Left lung (tissue), 10 donors: ENCODE data around the gene NBL1. TPM values are rescaled to one million over a fixed set of nuclear protein-coding genes. Genes with fewer than 3 reads are reported as not detected.
"Not testable (repeated sequence)": the region's sequence is repeated elsewhere in the genome, so short reads cannot be mapped to it uniquely, and the experiment has no call there.

Source experiments
- ATAC-seq: fragments of 200-7000 bp; cut with Tn5 transposase; one replicate; pipeline ENCODE4 v1.9.1; 2020; ENCODE audit warnings: moderate library complexity
- DNase-seq, 4 donors: peaks; one replicate each; pipeline ENCODE4 v3.0.0-alpha.2; 2013 to 2020
- H3K27ac ChIP-seq, 2 donors: fragments of 200-600 bp; sonication (generic) in 1 of 2; one replicate each; pipeline versions ENCODE4 v1.5.0 to v1.8.0; 2020 to 2021
- H3K27me3 ChIP-seq, 2 donors: fragments of 200-600 bp; sonication (generic) in 1 of 2; one replicate each; pipeline versions ENCODE4 v1.5.0 to v1.8.0; 2020 to 2021
- H3K36me3 ChIP-seq, 2 donors: fragments of 200-600 bp; sonication (generic) in 1 of 2; one replicate each; pipeline versions ENCODE4 v1.5.0 to v1.8.0; 2020 to 2021
- H3K4me1 ChIP-seq, 2 donors: fragments of 200-600 bp; one replicate each; pipeline ENCODE4 v1.8.0; 2021
- H3K4me3 ChIP-seq, 2 donors: fragments of 200-600 bp; sonication (generic) in 1 of 2; one replicate each; pipeline versions ENCODE4 v1.5.0 to v1.8.0; 2020 to 2021; ENCODE audit warnings: mild to moderate bottlenecking in 1 of 2
- H3K9me3 ChIP-seq, 2 donors: fragments of 200-600 bp; sonication (generic) in 1 of 2; one replicate each; pipeline versions ENCODE4 v1.5.0 to v1.8.0; 2020 to 2021
- intact Hi-C, 2 donors: fragments of 100-400 bp; cut with DNase I; formaldehyde crosslinking; loops; one replicate each; pipeline versions ENCODE4 v1.11.2 to v1.14.2; 2022
- polyA plus RNA-seq, 6 donors: library from polyadenylated mRNA; unstranded; fragments of 120-200 nt; gene quantifications; one replicate each; pipeline ENCODE4 v1.2.1, GENCODE V29; 2013; ENCODE audit not compliant: insufficient read length in 6 of 6
- total RNA-seq, 2 donors: library from RNA; stranded (reverse); fragmentation: NEBNext Ultra II Directional; extraction: Animal tissue kit (Norgen Biotek cat#: 25700); gene quantifications; one replicate each; pipeline ENCODE4 v1.2.1, GENCODE V29; 2021
- TF ChIP-seq, protein P1 (sequence below), 2 donors: fragments of 200-600 bp; sonication (generic) in 1 of 2; IDR thresholded peaks; one replicate each; pipeline versions ENCODE4 v1.5.0 to v1.8.0; 2021; ENCODE audit warnings: antibody characterized with exemption in 2 of 2
- donor health status: DM: no; HTN: yes; CAD: no.
- donor health status: DM: no; HTN: no; CAD: no.

NBL1 gene
- total and polyA plus RNA-seq, 8 donors, result 69.1 to 180 (median 89.6) TPM

DNA sequence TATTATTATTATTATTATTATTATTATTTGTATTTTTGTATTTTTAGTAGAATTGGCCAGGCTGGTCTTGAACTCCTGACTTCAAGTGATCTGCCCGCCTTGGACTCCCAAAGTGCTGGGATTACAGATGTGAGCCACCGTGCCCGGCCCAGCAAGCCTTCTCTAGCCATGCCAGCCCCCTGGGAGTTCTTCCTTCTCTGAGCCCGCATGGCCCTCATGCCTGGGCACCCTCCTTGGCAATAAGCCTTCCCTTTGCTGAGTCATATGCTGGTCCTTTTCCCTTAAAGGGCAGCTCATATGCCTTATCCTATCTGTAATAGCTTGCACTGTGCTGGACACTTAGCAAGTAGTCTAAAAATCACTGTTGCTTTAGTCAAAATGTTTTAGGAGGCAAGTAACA is 8.5 kb upstream of the NBL1 start:
- Histone ChIP-seq H3K4me1 (no peaks in the 10 kb centered on the region), H3K27ac (no peak overlapping the region), H3K9me3 (no peaks in the 10 kb centered on the region), H3K27me3 (peaks cover 0 to 13% of the 10 kb centered on the region in 2 donors), H3K4me3 (no peak overlapping the region), H3K36me3 (no peaks in the 10 kb centered on the region)
- intact Hi-C loops, result no loop called here
- ATAC-seq (no peak), DNase-seq (no peak)
- TF ChIP-seq, protein P1, sequence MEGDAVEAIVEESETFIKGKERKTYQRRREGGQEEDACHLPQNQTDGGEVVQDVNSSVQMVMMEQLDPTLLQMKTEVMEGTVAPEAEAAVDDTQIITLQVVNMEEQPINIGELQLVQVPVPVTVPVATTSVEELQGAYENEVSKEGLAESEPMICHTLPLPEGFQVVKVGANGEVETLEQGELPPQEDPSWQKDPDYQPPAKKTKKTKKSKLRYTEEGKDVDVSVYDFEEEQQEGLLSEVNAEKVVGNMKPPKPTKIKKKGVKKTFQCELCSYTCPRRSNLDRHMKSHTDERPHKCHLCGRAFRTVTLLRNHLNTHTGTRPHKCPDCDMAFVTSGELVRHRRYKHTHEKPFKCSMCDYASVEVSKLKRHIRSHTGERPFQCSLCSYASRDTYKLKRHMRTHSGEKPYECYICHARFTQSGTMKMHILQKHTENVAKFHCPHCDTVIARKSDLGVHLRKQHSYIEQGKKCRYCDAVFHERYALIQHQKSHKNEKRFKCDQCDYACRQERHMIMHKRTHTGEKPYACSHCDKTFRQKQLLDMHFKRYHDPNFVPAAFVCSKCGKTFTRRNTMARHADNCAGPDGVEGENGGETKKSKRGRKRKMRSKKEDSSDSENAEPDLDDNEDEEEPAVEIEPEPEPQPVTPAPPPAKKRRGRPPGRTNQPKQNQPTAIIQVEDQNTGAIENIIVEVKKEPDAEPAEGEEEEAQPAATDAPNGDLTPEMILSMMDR (IDR thresholded peaks at IDR 0.05), result no peak

DNA sequence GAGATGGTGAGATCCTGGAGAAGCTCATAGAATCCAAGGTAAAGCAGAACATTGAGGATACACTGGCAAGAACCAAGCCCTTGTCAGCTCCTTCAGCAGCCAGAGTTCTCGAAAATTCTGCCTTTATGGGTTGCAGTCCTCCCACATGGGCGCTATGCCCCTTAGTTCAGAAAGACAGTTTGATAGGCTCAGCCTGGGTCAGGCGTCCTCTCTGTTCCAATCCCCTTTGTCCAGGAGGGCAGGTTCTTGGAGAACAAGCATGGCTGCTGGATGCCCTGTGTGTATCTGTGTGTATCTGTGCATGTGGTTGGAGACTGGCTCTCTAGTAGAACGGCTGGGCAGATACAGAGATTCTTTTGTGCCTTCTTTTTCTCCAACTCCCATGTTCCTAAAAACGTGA is 8.0 kb upstream of the NBL1 start:
- Histone ChIP-seq H3K27ac (no peak overlapping the region), H3K4me1 (no peaks in the 10 kb centered on the region), H3K4me3 (no peak overlapping the region), H3K36me3 (no peaks in the 10 kb centered on the region), H3K27me3 (peaks cover 0 to 18% of the 10 kb centered on the region in 2 donors), H3K9me3 (no peaks in the 10 kb centered on the region)
- intact Hi-C loops, result no loop called here
- DNase-seq, result no peak
- no peak for ATAC-seq
- TF ChIP-seq, protein P1 (IDR thresholded peaks at IDR 0.05), result no peak

DNA sequence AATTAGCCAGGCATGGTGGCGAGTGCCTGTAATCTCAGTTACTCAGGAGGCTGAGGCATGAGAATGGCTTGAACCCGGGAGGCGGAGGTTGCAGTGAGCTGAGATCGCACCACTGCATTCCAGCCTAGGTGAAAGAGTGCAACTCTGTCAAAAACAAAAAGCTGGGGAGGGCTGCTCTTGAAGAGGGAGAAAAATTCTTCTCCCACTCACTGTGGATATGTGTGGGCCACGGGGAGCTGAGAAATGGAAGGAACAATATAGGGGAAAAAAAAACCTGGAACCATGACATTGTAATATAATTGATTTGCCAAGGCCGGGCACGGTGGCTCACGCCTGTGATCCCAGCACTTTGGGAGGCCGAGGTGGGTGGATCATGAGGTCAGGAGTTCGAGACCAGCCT is 7.4 kb upstream of the NBL1 start:
- H3K4me1 ChIP-seq, H3K4me3 ChIP-seq, H3K27ac ChIP-seq, H3K36me3 ChIP-seq, ATAC-seq, DNase-seq, H3K9me3 ChIP-seq, intact Hi-C loops: not testable (repeated sequence)
- H3K27me3 ChIP-seq, result peaks cover 0 to 23% of the 10 kb centered on the region in 2 donors

DNA sequence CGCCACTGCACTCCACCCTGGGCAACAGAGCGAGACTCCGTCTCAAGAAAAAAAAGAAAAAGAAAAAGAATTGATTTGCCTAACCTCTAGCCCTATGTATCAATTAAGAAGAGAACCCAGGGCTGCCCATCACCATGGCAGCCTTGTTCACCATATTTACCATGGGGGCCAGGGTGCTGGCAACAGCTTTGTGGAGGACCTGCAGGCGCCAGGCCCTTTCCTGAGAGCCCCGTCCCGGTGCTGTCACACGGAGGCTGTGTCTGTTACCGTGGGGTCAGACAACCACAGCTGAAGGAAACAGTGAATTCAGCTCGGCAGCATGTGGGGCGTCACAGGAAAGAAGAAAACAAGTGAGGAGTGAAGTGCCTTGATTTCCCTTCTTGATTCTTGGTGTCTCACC is 6.5 kb upstream of the NBL1 start:
- TF ChIP-seq, protein P1 (IDR thresholded peaks at IDR 0.05), result no peak
- Histone ChIP-seq H3K4me1 (no peaks in the 10 kb centered on the region), H3K27ac (no peak overlapping the region), H3K27me3 (peaks cover 0 to 32% of the 10 kb centered on the region in 2 donors), H3K36me3 (no peaks in the 10 kb centered on the region), H3K4me3 (no peak overlapping the region), H3K9me3 (no peaks in the 10 kb centered on the region)
- DNase-seq (no peak), ATAC-seq (no peak)
- intact Hi-C loops, result no loop called here

DNA sequence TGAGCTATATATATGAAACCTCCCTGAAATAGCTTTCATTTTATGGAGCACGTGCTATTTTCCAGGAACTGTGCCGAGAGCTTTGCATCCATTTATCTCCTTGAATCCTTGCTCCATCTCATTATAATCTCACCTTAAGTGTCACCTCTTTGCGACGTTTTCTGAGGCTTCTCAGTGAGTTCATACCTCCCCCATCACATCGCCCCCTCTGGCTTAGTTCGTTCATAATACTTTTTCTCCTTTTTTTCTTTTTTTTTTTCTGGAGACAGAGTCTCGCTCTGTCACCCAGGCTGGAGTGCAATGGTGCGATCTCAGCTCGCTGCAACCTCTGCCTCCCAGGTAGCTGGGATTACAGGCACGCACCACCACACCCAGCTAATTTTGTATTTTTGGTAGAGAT is 4.9 kb upstream of the NBL1 start:
- H3K4me1 ChIP-seq, ATAC-seq, DNase-seq, H3K4me3 ChIP-seq, H3K36me3 ChIP-seq, H3K9me3 ChIP-seq, intact Hi-C loops, H3K27ac ChIP-seq: not testable (repeated sequence)
- peaks cover 0 to 45% of the 10 kb centered on the region in 2 donors for H3K27me3 ChIP-seq

DNA sequence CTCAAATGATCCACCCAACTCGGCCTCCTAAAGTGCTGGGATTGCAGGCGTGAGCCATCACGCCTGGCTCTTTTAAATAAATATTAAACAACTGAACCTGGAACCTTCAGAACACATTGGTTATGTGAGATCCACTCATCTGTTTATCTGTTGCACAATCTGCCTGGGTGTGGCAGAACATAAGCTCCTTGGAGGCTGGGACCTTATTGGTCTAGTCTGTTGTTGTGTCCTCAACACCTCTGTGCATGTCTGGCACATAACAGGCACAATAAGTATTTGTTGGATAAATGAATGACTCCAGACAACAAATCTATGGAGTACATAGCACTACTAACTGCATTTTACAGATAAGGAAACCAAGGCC is 4.1 kb upstream of the NBL1 start:
- no peak overlapping the region for H3K4me3 ChIP-seq
- H3K9me3 ChIP-seq, result no peaks in the 10 kb centered on the region
- peaks cover 2 to 52% of the 10 kb centered on the region in 2 donors for H3K27me3 ChIP-seq
- H3K4me1 ChIP-seq, result peaks cover 0 to 14% of the 10 kb centered on the region in 2 donors
- H3K36me3 ChIP-seq, result no peaks in the 10 kb centered on the region
- H3K27ac ChIP-seq, result no peak overlapping the region
- DNase-seq (no peak), ATAC-seq (no peak)
- TF ChIP-seq, protein P1 (IDR thresholded peaks at IDR 0.05), result no peak
- intact Hi-C loops, result loop anchor here in 1 of 2 donors (10.0 kb wide), 1 partner anchor 145 kb away; no protein-coding TSS in a partner anchor
